A549 (cell line): Measurements from ENCODE around the gene HGFAC. TPM values are rescaled to one million over a fixed set of nuclear protein-coding genes. Genes with fewer than 3 reads are reported as not detected.

ENCODE experiments used
- ATAC-seq, 2 experiments: fragments of 200-7000 bp in 1 of 2; fragments of >200 bp in 1 of 2; cut with Nextera tagmentation in 1 of 2; cut with Tn5 transposase in 1 of 2; 3 replicates each; pipeline versions ENCODE4 v1.8.0 to v1.9.1; 2018 to 2020; ENCODE audit warnings: mild to moderate bottlenecking in 1 of 2, moderate library complexity in 1 of 2
- CTCF ChIA-PET: fragments of 300-600 bp; sonication (Branson Sonifier 250); formaldehyde crosslinking; extraction: SDS; loops from one replicate; lab custom pipeline; 2021; ENCODE audit warnings: antibody characterized with exemption, inconsistent platforms; lab: Yijun Ruan, JAX
- POLR2A ChIA-PET: fragments of 350-600 bp; formaldehyde crosslinking; extraction: SDS; loops from one replicate; lab custom pipeline; 2021; ENCODE audit warnings: antibody characterized with exemption, inconsistent platforms; lab: Yijun Ruan, JAX
- DNase-seq, 2 experiments: peaks; one replicate each; pipeline versions ENCODE4 v3.0.0 to v3.0.0-alpha.2; 2011 to 2016; ENCODE audit warnings: low read depth in 1 of 2, low spot score in 1 of 2
- FAIRE-seq: peaks from 2 replicates; lab custom pipeline; 2011; peaks lifted over from hg19 to GRCh38; lab: Jason Lieb, UNC
- H3K27ac ChIP-seq, 2 experiments: fragments of >200 bp; sonication (Bioruptor Twin); formaldehyde crosslinking; 3 replicates each; pipeline ENCODE4 v1.5.1; 2016 to 2017
- H3K4me1 ChIP-seq: fragments of >200 bp; sonication (Bioruptor Twin); formaldehyde crosslinking; 3 replicates; pipeline ENCODE4 v1.6.1; 2016
- H3K4me2 ChIP-seq: fragments of >200 bp; sonication (Bioruptor Twin); formaldehyde crosslinking; 3 replicates; pipeline ENCODE4 v1.6.1; 2016
- H3K4me3 ChIP-seq: fragments of >200 bp; sonication (Bioruptor Twin); formaldehyde crosslinking; 3 replicates; pipeline ENCODE4 v1.5.1; 2016
- H3K9me3 ChIP-seq: fragments of >200 bp; sonication (Bioruptor Twin); formaldehyde crosslinking; 3 replicates; pipeline ENCODE4 v1.6.1; 2016
- ATOH8 ChIP-seq: fragments of 250-450 bp; sonication (Bioruptor Pico); IDR thresholded peaks from 2 replicates; pipeline ENCODE4 v1.5.0; 2020; ENCODE audit warnings: low read depth, mild to moderate bottlenecking, moderate library complexity
- CBX8 ChIP-seq: fragments of 200-600 bp; sonication (generic); IDR thresholded peaks from 2 replicates; pipeline ENCODE4 v1.6.1; 2016
- HDAC2 ChIP-seq: fragments of 200-600 bp; sonication (generic); IDR thresholded peaks from 2 replicates; pipeline ENCODE4 v1.6.1; 2016
- HEYL ChIP-seq: fragments of 250-450 bp; sonication (Bioruptor Pico); IDR thresholded peaks from 2 replicates; pipeline ENCODE4 v1.8.0; 2021; ENCODE audit warnings: mild to moderate bottlenecking, moderate library complexity
- HMGXB4 ChIP-seq: fragments of 250-450 bp; sonication (Bioruptor Pico); IDR thresholded peaks from 2 replicates; pipeline ENCODE4 v1.5.0; 2021; ENCODE audit warnings: mild to moderate bottlenecking, moderate library complexity, borderline replicate concordance
- HOXA7 ChIP-seq: fragments of 250-450 bp; sonication (Bioruptor Pico); IDR thresholded peaks from 2 replicates; pipeline ENCODE4 v1.5.0; 2020; ENCODE audit warnings: mild to moderate bottlenecking, moderate library complexity
- HOXB13 ChIP-seq: fragments of 250-450 bp; sonication (Bioruptor Pico); IDR thresholded peaks from 2 replicates; pipeline ENCODE4 v1.5.0; 2020; ENCODE audit warnings: low read depth, mild to moderate bottlenecking, moderate library complexity
- HOXB5 ChIP-seq: fragments of 250-450 bp; sonication (Bioruptor Pico); IDR thresholded peaks from 2 replicates; pipeline ENCODE4 v1.5.0; 2020; ENCODE audit warnings: mild to moderate bottlenecking, moderate library complexity
- KDM5A ChIP-seq: fragments of 200-600 bp; sonication (generic); IDR thresholded peaks from 2 replicates; pipeline ENCODE4 v1.6.1; 2016; ENCODE audit warnings: antibody characterized with exemption, mild to moderate bottlenecking
- MAFK ChIP-seq: fragments of 450-650 bp; IDR thresholded peaks from 2 replicates; pipeline ENCODE4 v1.6.1; 2014; ENCODE audit not compliant: partially characterized antibody
- MAX ChIP-seq: IDR thresholded peaks from 2 replicates; pipeline ENCODE4 v1.6.1; 2012
- MYC ChIP-seq: IDR thresholded peaks from 2 replicates; pipeline ENCODE4 v1.6.1; 2012; ENCODE audit warnings: mild to moderate bottlenecking, inconsistent platforms, low read length, improper control_type of control experiment, borderline replicate concordance
- NR3C1 ChIP-seq: fragments of >200 bp; sonication (Bioruptor Twin); formaldehyde crosslinking; IDR thresholded peaks from 3 replicates; pipeline ENCODE4 v1.6.1; 2017
- POLR2AphosphoS2 ChIP-seq: conservative IDR thresholded peaks from 2 replicates; pipeline ENCODE4 v1.6.1; 2012; ENCODE audit warnings: low read length, improper control_type of control experiment, inconsistent platforms
- RAD21 ChIP-seq, 2 experiments: fragments of >200 bp in 1 of 2; sonication (Bioruptor Twin) in 1 of 2; formaldehyde crosslinking in 1 of 2; IDR thresholded peaks in 1 of 2; conservative IDR thresholded peaks in 1 of 2; 2 replicates in 1 of 2; 3 replicates in 1 of 2; pipeline ENCODE4 v1.6.1; 2012 to 2018; ENCODE audit warnings: inconsistent platforms in 1 of 2
- RARB ChIP-seq: fragments of 250-450 bp; sonication (Bioruptor Pico); IDR thresholded peaks from 2 replicates; pipeline ENCODE4 v1.8.0; 2021; ENCODE audit warnings: mild to moderate bottlenecking, moderate library complexity
- SMC3 ChIP-seq: fragments of >200 bp; sonication (Bioruptor Twin); formaldehyde crosslinking; IDR thresholded peaks from 3 replicates; pipeline ENCODE4 v1.6.1; 2018; ENCODE audit warnings: inconsistent platforms
- TFCP2L1 ChIP-seq: fragments of 250-450 bp; sonication (Bioruptor Pico); IDR thresholded peaks from 2 replicates; pipeline ENCODE4 v1.5.0; 2021; ENCODE audit warnings: mild to moderate bottlenecking
- USF2 ChIP-seq: fragments of 450-650 bp; IDR thresholded peaks from 2 replicates; pipeline ENCODE4 v1.6.1; 2014; ENCODE audit warnings: antibody characterized with exemption
- WGBS: methylation state at CpG from one replicate; pipeline ENCODE4 v1.1.6; 2017; ENCODE audit errors: missing lambda C conversion rate; 5-methylcytosine and 5-hydroxymethylcytosine counted together
- polyA plus RNA-seq, 4 experiments: library from polyadenylated mRNA; depleted of rRNA in 3 of 4; stranded (reverse); fragments of >200 nt; fragmentation: RNase III in 1 of 4; extraction: RNeasy Plus Mini Kit Qiagen cat#74134 plus additional on column Dnase treatment in 1 of 4; gene quantifications; 2 replicates in 3 of 4; 3 replicates in 1 of 4; pipeline ENCODE4 v1.2.3, GENCODE V29; 2011 to 2017

HGFAC gene
- polyA plus RNA-seq, 2 of the 4 experiments (the other 2 are of a cell fraction) = 0.25 TPM; not detected in 1

- TF ChIP-seq ATOH8 (no peak), RARB (CRISPR knock-in tag) (no peak), MYC (no peak), MAFK (no peak), HEYL (CRISPR knock-in tag) (no peak), HOXB5 (CRISPR knock-in tag) (no peak), MAX (no peak), KDM5A (no peak), POLR2AphosphoS2 (no peak), HOXA7 (no peak), RAD21 (conservative IDR thresholded peaks at IDR 0.05 in 1 of 2, IDR thresholded peaks at IDR 0.05 in 1 of 2) (no peak)
Measured at GRCh38 chr4:3477750-3478430, 36.1 kb downstream of the HGFAC start (continued).

- no peak overlapping the region for H3K4me3 ChIP-seq
- POLR2A ChIA-PET = no interaction called here
- TF ChIP-seq HDAC2 = no peak
- no peak for TF ChIP-seq ATOH8
- no peak for TF ChIP-seq TFCP2L1
- no peak for TF ChIP-seq HOXB13 (CRISPR knock-in tag)
- no peak for TF ChIP-seq HMGXB4 (CRISPR knock-in tag)
- no peak for TF ChIP-seq KDM5A
- TF ChIP-seq CBX8 = no peak
- TF ChIP-seq MAFK = no peak
- TF ChIP-seq NR3C1 = no peak
- TF ChIP-seq MAX = no peak
- no peak for TF ChIP-seq USF2
- TF ChIP-seq SMC3 = no peak
- TF ChIP-seq, all 56 proteins: peak for 0
- peaks cover 13% of the 10 kb centered on the region; the same call in 2 of the 3 replicates for H3K4me1 ChIP-seq
- 67% methylated on average over 15 of the region's 35 CpGs for WGBS
- no peak for FAIRE-seq
- CTCF ChIA-PET = interaction anchor here (1.4 to 3.8 kb wide), 5 partner anchors 18 to 285 kb away, joined by 3 to 28 read pairs (median 14); no protein-coding TSS in a partner anchor
- ATAC-seq = no peak
- DNase-seq = no peak
- H3K9me3 ChIP-seq = no peaks in the 10 kb centered on the region
- H3K27ac ChIP-seq = no peak overlapping the region
- no peak overlapping the region for H3K4me2 ChIP-seq
Measured at GRCh38 chr4:3478446-3479357, 36.9 kb downstream of the HGFAC start.
